Activated CD8-positive, alpha-beta memory T cell treated with anti-CD3 and anti-CD28 coated beads, Interleukin-2, amount 50 U/mL, for 24 hours (primary cell): ENCODE results near the gene S100A7.
A peak's percentile ranks its signal among the peaks of the same experiment; 100 is the strongest.

ENCODE experiments used
- DNase-seq: peaks from one replicate; pipeline ENCODE4 v3.0.0-alpha.2; 2020; ENCODE audit errors: extremely low read depth

The S100A7 gene

DNA sequence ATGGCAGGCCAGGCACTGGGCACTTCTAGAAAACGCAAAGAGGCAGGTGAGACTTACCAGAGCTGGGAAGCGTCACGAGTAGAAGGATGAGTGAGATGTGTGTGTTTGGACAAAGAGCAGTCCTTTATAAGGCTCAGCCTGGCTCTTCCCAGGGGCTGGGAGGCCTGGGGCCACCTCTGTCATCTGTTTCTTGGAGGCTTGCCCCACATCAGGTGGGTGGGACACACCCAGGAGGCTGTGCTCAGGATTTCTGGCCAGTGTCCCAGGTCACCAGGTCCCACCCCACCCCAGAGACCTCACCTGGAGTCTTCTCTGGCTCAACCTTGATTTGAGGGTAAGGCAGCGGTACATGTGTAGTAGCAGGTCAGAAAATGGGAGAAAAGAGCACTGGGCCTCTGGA, at the start of gene S100A7:
Gene S100A7 (minus strand): TSS at position 101 of the 400 bp plus-strand sequence. CDS start 1,638 bp downstream, outside the sequence.
- no peak for DNase-seq

DNA sequence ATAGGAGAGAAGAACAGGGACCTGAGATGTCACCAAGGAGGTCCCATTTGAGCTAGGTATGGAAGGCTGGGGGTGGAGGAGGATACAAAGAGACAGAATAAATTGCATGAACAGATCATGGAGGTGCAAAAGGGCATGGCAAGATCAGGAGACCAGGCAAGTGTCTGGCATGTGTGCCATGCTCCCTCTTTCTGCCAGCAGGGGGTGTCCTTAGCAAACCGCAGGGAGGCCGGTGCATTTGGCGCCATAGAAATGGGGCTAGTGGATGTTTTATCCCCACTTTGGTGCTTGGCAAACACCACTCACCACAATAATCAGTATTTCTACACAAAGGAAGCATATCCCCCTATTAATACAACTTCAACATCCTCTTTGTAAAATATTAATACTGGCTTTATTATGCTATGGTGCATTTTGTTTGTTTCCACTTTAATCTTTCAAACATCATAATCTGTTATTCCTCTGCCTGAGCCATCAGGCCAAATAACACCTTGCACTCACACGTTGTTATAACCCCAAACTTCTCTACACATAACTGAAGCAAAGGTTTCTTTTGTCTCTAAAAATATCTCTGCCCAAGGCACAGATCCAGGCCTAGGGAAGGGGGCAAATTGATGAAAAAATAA, 49.4 kb upstream of the S100A7 start:
- no peak for DNase-seq

DNA sequence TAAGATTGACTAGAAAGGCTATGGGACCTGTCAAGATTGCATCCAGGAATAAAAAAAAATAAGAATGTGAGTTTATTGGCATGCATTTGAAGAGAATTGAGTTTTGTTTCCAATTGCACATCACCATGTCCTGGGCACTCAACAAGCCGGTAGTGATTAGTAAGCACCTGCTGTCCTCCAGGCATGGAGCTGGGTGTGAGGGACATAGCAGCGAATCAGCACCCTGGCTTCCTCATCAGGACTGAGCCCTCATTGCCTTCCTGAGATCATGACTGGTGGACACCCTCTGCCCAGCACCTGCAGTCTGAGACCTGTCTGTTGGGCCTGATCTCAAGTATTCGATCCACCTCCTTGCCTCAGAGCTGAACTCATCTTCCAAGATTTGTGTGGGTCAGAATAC, 48.6 kb upstream of the S100A7 start:
- DNase-seq, result no peak

DNA sequence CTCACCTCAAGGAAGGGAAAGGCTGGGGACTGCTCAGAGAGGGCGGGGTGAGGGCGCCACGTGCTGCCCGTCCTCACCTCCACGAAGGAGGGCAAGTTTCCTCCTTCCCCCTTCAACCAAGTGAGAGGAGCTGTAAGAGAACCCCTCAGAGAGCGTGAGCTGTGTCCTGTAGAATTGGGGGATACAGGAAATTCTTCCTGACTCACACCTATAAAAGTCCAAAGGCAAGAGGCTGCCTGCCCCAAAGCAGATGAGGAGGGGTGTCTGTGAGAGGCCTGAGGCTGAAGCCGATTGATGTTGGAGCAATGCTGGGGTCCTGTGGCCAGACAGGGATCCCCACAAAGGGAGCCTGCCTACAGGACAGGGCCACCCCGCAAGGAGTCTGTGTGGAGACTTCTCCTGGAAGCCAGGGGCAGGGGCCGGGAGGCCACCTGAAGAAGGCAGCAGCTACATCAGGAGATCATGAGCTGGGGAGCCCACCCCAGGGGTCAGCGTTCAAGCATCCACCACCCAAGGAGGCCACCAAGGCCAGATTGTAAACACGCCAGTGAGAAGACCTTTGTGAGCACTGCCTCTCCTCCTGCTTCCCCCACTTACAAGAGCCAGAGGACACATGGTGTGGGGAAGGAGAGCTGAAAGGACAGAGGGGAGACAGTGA, 47.6 kb upstream of the S100A7 start:
- DNase-seq, result no peak

- no peak for DNase-seq
Observed at GRCh38 chr1:153506831-153507413, 46.5 kb upstream of the S100A7 start.

DNA sequence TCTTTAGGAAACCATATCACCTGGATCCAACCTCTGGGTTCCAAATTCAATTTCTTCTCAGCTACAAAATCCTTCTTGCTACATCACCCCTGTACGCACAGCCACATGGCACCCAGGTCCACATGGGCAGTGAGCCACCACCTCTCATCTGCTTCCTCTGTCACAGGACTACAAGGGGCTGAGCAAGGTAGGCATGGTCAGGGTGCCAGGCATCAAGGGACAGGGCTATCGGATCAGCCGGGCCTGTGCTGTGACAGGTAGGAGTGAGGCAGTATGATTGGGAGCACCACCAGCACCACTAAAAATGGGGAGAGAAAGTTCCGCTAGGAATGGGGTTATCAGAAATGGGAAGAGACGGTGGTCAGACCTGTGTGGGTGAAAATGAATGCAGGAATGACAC, 45.9 kb upstream of the S100A7 start:
- no peak for DNase-seq

- DNase-seq, result no peak
Observed at GRCh38 chr1:153505576-153505975, 45.1 kb upstream of the S100A7 start.

DNA sequence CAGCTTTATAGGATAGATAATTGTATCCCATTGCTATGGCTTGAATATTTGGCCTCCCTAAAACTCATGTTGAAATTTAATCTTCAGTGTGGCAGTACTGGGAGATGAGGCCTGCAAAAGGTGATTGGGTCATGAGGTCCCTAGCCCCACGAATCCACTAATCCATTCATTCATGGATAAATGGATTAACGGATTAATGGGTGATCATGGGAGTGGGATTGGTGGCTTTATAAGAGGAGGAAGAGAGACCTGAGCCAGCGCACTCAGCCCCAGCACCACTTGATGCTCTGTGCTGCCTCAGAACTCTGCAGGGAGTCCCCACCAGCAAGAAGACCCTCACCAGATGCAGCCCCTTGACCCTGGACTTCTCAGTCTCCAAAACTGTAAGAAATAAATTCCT, 43.3 kb upstream of the S100A7 start:
- no peak for DNase-seq

DNA sequence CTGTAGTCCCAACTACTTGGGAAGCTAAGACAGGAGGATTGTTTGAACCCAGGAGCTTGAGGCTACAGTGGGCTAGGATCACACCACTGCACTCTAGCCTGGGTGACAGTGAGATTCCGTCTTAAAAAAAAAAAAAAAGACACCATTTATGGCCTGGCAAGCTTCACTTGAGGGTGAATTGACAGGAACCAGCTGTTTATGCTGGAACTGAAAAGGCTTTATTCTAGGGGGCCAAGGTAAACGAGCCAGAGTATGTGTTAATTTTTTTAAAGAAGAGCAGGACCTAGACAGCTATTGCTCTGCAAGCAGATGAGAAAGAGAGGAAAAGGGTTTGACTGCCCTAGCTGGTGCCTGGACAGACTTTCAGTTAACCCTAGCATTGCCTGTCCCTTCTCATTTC, 38.3 kb upstream of the S100A7 start:
- DNase-seq, result no peak

DNA sequence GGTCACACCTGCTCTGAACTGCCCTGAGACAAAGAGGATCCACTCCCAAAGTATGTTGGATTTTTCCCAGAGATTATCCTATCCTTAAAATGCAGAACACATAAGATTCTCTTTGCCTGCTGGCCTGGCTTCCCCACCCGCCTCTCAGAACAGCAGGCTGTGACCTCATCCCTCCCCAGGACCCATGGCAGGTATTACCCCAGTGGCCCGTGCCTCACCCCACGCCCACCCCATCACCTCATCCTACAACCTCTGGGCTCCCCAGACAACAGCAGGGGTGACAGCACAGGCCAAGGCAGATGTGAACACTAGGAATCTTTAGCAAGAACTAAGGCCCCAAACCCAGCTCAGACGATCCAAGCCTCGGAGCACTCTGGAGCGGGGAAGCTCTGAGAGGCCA, 35.1 kb upstream of the S100A7 start:
- DNase-seq, result no peak

DNA sequence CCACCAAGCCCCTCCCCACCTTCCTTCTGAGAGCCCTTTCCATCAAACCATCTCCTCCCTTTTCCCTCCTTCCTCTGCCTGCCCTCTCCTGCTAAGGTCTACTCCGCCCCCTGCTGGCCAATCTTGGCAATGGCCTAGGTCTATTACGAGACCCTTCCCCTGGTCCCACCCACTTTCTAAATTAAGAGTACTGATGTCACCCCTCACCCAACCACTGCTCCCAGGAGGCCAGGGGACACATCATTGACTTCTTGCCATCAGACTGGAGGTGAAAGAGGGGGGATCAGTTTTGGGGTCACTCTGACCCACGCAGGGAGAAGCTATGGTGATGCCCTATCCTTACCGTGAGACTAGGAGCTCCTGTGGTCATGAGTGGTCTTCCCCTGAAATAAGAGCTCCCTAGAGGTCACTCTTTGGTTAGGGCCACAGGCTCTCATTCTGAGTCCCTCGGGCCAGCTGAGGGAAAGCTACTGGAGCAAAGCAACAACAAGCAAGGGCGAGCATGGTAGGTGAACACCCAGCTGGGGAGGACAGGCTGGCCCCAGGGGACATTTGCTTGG, 34.6 kb upstream of the S100A7 start:
- DNase-seq, result peak; percentile 40

GRCh38 chr1:153493343-153493960, 33.0 kb upstream of the S100A7 start:
- no peak for DNase-seq

GRCh38 chr1:153490272-153491051, 30.0 kb upstream of the S100A7 start:
- DNase-seq, result no peak

GRCh38 chr1:153488731-153489130, 28.3 kb upstream of the S100A7 start:
- no peak for DNase-seq

GRCh38 chr1:153487707-153488106, 27.3 kb upstream of the S100A7 start:
- DNase-seq, result no peak

GRCh38 chr1:153485863-153486262, 25.4 kb upstream of the S100A7 start:
- no peak for DNase-seq

DNA sequence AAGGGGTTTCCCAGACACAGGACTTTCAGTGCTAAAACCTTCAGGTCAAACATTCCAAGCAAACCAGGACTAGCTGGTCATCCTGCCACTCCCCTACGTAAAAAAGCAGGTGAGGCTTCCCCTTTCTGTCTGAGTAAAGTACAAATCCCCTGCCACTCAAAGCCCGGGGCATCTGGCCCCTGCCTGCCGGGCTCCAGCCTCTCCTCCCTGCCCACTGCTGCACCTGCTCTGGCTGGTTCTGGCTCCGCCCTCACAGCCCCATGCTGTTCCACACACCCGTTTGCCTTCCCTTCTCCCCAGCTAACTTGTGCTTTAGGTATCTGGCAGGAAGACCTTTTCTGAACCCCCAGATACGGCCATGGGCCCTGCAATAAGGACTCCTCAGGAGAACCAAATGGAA, 23.3 kb upstream of the S100A7 start:
- DNase-seq, result no peak

DNA sequence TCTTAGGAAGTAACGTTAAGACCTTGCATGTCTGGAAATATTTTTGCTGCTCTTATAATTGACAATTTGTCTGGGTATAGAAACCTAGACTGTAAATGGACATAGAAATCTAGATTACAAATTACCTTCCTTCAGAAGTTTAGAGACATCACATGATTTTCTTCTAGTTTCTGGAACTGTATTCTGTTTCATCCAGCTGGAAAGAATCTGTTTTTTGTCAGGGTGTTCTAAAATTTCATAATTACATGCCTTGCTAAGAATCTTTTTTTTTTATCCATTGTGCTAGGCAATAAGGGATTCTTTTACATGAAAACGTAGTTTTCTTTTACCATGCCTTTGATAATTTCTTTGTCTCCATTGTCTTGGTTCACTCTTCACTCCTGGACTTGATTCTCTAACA, 20.7 kb upstream of the S100A7 start:
- DNase-seq, result no peak

- DNase-seq, result no peak
Observed at GRCh38 chr1:153478692-153479618, 18.5 kb upstream of the S100A7 start.

GRCh38 chr1:153478047-153478691, 17.7 kb upstream of the S100A7 start:
- no peak for DNase-seq
